ENCODE measurements around the gene RAB6A. TPM values are rescaled to one million over a fixed set of nuclear protein-coding genes. Genes with fewer than 3 reads are reported as not detected.

RAB6A gene
- total RNA-seq, 1 experiment from 2014 or later = 142 TPM

GRCh38 chr11:73804712-73805111 lies 43.8 kb upstream of the RAB6A start:
- no peak for TF ChIP-seq CTCF (conservative IDR thresholded peaks at IDR 0.05)
- TF ChIP-seq EZH2 (IDR thresholded peaks at IDR 0.05; ENCODE audit: low read depth) = no peak
- Histone ChIP-seq H3K9me3 (ENCODE audit: insufficient read depth, low read depth) (no peaks in the 10 kb centered on the region), H3K4me2 (no peak overlapping the region), H3K27ac (no peak overlapping the region), H3K79me2 (ENCODE audit: low read depth) (no peaks in the 10 kb centered on the region), H3F3A (ENCODE audit: insufficient read depth, low read depth) (peaks cover 4% of the 10 kb centered on the region; the same call in 1 of the 2 replicates), H3K9me2 (ENCODE audit: insufficient read depth) (no peaks in the 10 kb centered on the region), H3K4me1 (replicated peaks; ENCODE audit: insufficient read depth) (no peaks in the 10 kb centered on the region), H2AFZ (no peak overlapping the region), H4K20me1 (ENCODE audit: insufficient read depth) (no peaks in the 10 kb centered on the region), H3K4me3 (no peak overlapping the region), H3K36me3 (ENCODE audit: low read depth) (peaks cover 7% of the 10 kb centered on the region; the same call in 1 of the 2 replicates), H3K27me3 (ENCODE audit: insufficient read depth, low read depth) (no peaks in the 10 kb centered on the region)
- POLR2A ChIA-PET (ENCODE audit: unreplicated experiment) = no interaction called here
- DNase-seq = no peak
- intact Hi-C loops (cut with micrococcal nuclease; ENCODE audit: unreplicated experiment) = no loop called here
- CTCF ChIA-PET = no interaction called here
- no TSS peak for BruUV-seq (replicated peaks)

GRCh38 chr11:73801136-73801535 lies 40.3 kb upstream of the RAB6A start:
- peaks cover 3% of the 10 kb centered on the region; the same call in 1 of the 2 replicates for H3F3A ChIP-seq (ENCODE audit: insufficient read depth, low read depth)
- H3K4me3 ChIP-seq = no peak overlapping the region
- H3K27me3 ChIP-seq (ENCODE audit: insufficient read depth, low read depth) = no peaks in the 10 kb centered on the region
- intact Hi-C loops (cut with micrococcal nuclease; ENCODE audit: unreplicated experiment) = no loop called here
- DNase-seq = no peak
- no peaks in the 10 kb centered on the region for H3K4me1 ChIP-seq (replicated peaks; ENCODE audit: insufficient read depth)
- H3K79me2 ChIP-seq (ENCODE audit: low read depth) = no peaks in the 10 kb centered on the region
- H3K9me2 ChIP-seq (ENCODE audit: insufficient read depth) = no peaks in the 10 kb centered on the region
- H2AFZ ChIP-seq = no peak overlapping the region
- no peak overlapping the region for H3K27ac ChIP-seq
- TF ChIP-seq CTCF (conservative IDR thresholded peaks at IDR 0.05) (no peak), EZH2 (IDR thresholded peaks at IDR 0.05; ENCODE audit: low read depth) (no peak)
- CTCF ChIA-PET = interaction anchor here (0.6 kb wide), 1 partner anchor 450 kb away, joined by 5 read pairs; no protein-coding TSS in a partner anchor
- no peak overlapping the region for H3K4me2 ChIP-seq
- BruUV-seq (replicated peaks) = no TSS peak
- H3K9me3 ChIP-seq (ENCODE audit: insufficient read depth, low read depth) = no peaks in the 10 kb centered on the region
- POLR2A ChIA-PET (ENCODE audit: unreplicated experiment) = no interaction called here
- no peaks in the 10 kb centered on the region for H3K36me3 ChIP-seq (ENCODE audit: low read depth)
- no peaks in the 10 kb centered on the region for H4K20me1 ChIP-seq (ENCODE audit: insufficient read depth)

- CTCF ChIA-PET = interaction anchor here (0.6 kb wide), 1 partner anchor 449 kb away, joined by 5 read pairs; no protein-coding TSS in a partner anchor
- H3F3A ChIP-seq (ENCODE audit: insufficient read depth, low read depth) = no peaks in the 10 kb centered on the region
- POLR2A ChIA-PET (ENCODE audit: unreplicated experiment) = no interaction called here
- TF ChIP-seq CTCF (conservative IDR thresholded peaks at IDR 0.05) = no peak
- no peak for TF ChIP-seq EZH2 (IDR thresholded peaks at IDR 0.05; ENCODE audit: low read depth)
- no TSS peak for BruUV-seq (replicated peaks)
- no peaks in the 10 kb centered on the region for H3K79me2 ChIP-seq (ENCODE audit: low read depth)
- H3K9me2 ChIP-seq (ENCODE audit: insufficient read depth) = no peaks in the 10 kb centered on the region
- H3K36me3 ChIP-seq (ENCODE audit: low read depth) = no peaks in the 10 kb centered on the region
- H3K9me3 ChIP-seq (ENCODE audit: insufficient read depth, low read depth) = no peaks in the 10 kb centered on the region
- DNase-seq = no peak
- no peak overlapping the region for H3K27ac ChIP-seq
- H4K20me1 ChIP-seq (ENCODE audit: insufficient read depth) = no peaks in the 10 kb centered on the region
- H3K4me3 ChIP-seq = no peak overlapping the region
- H3K27me3 ChIP-seq (ENCODE audit: insufficient read depth, low read depth) = no peaks in the 10 kb centered on the region
- H3K4me1 ChIP-seq (replicated peaks; ENCODE audit: insufficient read depth) = no peaks in the 10 kb centered on the region
- H3K4me2 ChIP-seq = no peak overlapping the region
- H2AFZ ChIP-seq = no peak overlapping the region
- intact Hi-C loops (cut with micrococcal nuclease; ENCODE audit: unreplicated experiment) = no loop called here
Measured at GRCh38 chr11:73800276-73800806, 39.5 kb upstream of the RAB6A start.
